HG02642 (cell line): ENCODE results near the gene CHST15.

Source experiments
- ATAC-seq: cut with Tn5 transposase; IDR thresholded peaks from one replicate; pipeline ENCODE4 v1.9.1; 2021; ENCODE audit warnings: mild to moderate bottlenecking; ENCODE audit not compliant: unreplicated experiment, poor library complexity

CHST15 gene

DNA sequence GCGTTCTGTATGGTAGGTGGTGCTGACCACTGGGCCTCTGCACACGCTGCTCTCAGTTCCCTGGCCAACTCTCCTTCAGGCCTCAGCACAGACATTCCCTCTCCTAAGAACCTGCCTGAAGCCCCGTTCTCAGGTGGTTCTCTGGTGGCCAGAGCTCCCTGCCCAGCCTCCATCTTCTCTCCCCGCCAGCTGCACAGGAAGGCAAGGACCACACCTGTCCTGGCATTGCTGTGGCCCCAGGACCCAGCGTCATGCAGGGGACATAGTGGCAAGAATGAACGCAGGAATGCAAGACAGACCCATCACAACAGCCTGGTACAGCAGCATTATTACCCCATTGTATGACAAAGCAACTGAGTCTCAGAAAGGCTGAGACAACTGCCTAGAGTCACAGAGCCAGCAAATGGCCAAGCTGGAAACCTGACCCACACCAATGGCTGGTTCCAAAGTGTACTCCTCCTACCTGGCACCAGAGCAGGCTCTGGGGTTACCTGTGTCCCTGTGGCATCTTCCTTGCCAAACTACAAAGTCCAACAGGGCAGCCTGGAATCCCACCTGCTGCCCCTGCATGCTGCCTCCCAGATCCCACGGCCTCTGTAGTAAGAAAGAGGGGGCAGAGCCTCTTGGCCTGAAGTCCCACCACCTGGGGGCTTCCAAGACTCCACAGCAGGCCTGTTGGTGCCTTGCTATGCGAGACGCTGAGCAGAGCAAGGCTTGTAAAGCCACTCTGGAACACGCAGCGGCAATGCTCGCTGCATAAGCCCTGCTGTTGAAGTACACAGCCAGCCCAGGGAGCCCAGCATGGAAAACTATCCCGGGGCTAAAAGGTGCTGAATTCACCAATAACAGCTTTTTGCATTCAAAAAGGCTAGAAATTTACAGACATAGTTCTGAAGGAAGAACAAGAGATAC is 73.3 kb downstream of the CHST15 start:
- no peak for ATAC-seq

GRCh38 chr10:124018886-124019525 is 74.4 kb downstream of the CHST15 start:
- ATAC-seq = no peak

DNA sequence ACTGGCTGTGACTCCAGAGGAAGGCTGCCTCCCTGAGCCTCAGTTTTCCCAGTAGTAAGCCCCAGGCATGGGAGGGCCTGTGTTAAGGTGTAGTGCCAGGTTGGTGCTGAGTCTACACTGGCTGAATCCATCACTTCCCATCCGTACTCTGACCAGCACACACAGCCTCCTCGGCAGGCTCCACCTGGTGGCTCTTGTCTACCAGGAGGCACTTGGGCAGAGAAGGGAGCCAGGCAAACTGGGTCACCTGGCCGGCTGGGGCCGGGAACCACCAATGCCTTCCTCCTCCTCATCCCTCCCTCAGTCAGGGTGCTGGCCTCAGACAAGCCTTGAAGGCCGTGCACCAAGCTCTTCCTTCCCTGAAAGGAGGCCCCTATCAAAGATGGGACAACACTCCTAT is 75.7 kb downstream of the CHST15 start:
- ATAC-seq = no peak

DNA sequence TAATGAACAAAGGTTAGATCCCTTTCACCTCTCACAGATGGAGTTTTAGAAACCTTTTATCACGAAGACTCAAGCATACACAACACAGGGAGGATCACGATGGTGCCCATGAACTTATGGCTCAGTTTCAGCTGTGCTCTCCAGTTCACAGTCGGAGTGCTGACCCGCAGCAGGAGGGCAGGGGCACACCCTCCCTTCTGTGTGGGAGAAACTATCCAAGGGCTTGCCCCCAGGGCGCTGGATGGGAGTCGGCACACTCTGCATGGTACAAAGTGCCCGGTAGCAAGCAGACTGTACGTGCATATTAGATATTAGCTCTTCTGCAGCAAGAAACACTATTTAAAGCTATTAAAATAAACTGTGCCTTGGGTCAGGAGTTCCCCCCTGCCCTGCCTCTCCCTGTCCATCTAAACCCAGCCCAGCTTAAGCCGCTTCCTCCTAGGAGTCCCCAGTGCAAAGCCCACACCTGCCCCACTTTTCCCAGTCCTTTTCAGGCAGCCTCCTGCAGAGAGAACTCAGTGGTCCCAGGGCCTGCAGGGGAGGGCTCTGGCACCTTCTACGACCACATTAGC is 76.5 kb downstream of the CHST15 start:
- no peak for ATAC-seq

GRCh38 chr10:124015991-124016390 is 77.4 kb downstream of the CHST15 start:
- no peak for ATAC-seq

DNA sequence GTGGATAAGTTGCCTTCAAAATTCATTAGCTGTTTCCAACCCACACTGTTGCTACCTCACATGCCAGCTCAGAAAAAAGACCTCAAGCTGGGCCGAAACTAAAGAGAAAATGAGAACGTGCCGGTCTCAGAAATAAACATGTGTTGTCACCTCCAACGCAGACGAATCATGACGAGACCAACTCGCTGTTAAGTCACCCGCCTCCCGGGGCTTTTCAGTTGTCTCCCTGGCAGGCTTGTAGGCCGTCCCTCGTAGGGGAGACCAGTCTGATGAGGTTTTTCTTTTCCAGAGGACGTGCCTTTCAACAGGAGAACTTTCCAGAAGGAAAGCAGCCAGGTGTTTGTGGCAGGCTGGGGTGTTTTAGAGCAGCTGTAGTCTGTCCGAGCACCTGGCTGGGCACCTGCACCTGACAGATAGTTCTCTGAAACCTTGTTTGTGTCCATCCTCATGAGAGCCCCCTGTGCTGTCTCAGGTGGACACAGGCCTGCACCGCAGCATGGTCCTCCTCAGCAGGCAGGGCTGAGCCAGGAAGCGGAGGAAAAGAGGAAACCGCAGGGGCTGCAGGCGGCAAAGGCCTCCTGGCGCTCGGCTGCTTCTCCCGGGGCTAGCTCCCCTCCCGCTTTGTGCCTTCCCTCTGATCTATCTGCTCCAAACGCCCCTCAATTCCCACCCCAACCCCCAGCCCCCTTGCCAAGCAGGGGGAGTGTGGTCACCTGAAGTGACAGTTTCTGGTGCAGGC is 78.8 kb downstream of the CHST15 start:
- no peak for ATAC-seq

GRCh38 chr10:124013916-124014315 is 79.5 kb downstream of the CHST15 start:
- ATAC-seq = no peak

DNA sequence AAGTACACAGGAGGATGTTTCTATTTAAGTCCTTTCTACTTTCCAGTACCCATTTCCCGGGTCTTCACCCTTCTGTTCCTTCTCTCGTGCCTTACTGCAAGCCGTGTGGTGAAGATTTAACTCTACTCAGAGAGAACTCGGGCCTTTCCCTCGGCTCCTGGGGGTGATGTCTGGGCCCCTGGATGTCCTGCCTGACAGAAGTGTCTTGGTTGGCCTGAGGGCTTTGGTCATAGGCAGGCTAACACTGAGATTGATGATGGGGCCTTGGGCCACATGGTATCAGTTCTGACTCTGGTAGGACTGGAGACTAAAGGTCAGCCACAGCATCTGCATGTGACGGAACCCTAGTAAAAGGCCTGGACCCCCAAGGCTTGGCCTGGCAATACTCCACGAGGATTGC is 80.4 kb downstream of the CHST15 start:
- ATAC-seq = no peak

DNA sequence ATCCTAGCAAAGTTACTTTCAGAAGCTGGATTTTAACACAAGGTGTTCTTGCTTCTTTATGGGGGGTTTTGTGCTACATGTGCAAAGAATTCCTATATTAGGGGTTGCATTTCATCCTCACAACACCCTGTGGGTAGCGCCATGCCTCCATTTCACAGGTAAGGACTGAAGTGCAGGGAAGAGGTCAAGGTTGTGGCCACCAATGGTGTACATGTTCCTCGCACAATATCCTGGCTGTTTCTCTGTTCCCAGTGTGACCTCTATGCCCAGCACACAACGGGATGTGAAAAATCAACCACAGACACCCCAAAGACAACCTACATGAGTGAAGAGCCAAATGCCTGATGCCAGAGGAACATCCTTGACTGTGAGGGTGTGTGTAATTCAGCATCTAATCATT is 80.8 kb downstream of the CHST15 start:
- no peak for ATAC-seq

GRCh38 chr10:124012066-124012465 is 81.3 kb downstream of the CHST15 start:
- ATAC-seq = no peak

GRCh38 chr10:124011464-124011863 is 81.9 kb downstream of the CHST15 start:
- ATAC-seq = no peak

DNA sequence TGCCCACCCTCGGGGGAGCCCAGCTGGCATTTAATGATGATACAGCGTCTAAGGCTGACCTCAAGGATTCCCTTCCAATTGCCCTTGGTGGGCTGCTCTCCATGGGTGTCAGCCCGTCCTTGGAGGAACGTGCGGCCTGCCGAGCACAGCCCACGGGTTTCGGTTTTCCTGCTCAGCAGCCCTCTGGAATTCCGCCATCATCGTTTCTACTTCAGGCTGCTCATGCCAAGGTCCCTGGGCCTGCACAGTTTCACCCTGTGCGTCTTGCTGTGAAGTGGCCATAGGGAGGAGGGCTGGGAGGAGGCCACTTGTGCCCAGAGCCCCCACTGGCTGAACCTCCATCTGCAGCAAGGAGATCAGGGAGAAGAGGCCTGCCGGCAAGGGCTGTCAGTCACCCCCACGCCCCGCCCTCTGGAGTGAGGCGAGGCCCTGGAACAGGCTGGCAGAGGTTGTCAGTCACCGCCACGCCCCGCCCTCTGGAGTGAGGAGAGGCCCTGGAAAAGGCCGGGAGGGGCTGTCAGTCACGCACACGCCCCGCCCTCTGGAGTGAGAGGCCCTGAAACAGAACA is 82.8 kb downstream of the CHST15 start:
- ATAC-seq = no peak

- no peak for ATAC-seq
Observed at GRCh38 chr10:124010024-124010423, 83.4 kb downstream of the CHST15 start.

DNA sequence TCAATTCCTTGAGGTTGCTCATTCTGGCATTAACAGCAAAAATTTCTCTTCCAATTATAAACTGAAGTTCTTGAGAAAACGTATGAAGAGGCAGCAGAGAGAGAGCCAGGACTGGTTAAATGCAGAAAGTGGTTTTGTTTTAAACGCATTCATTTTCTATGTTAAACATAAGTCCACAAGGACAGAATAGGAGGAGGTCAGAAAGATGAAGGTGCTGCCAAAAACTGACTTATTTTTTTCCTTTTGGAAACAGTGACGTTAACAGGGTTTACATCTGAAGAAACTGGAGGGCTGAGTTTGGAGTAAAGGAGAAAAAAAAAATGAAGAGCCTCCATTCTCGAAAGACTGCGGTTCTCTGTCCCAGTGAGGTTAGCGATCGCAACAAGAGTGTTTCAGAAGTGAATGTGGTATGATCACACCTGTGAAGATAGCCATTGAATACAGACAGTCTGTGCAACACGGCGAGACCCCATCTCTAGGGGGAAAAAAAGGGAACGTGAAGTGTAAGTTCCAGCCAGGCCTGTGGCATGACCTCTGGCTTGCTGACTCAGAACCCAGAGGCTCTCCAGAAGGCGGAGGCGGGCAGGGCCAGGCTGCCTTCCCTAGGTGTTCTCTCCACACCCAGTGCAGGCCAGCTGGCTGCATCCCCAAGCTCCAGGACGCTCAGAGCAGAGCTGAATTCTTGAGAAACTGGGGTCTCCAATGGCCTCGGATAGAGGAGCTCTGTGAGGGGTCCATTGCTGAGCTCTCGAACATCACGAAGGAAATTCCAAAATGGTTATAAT is 84.0 kb downstream of the CHST15 start:
- no peak for ATAC-seq

GRCh38 chr10:124008681-124009080 is 84.7 kb downstream of the CHST15 start:
- no peak for ATAC-seq

GRCh38 chr10:124008187-124008586 is 85.2 kb downstream of the CHST15 start:
- ATAC-seq = no peak

DNA sequence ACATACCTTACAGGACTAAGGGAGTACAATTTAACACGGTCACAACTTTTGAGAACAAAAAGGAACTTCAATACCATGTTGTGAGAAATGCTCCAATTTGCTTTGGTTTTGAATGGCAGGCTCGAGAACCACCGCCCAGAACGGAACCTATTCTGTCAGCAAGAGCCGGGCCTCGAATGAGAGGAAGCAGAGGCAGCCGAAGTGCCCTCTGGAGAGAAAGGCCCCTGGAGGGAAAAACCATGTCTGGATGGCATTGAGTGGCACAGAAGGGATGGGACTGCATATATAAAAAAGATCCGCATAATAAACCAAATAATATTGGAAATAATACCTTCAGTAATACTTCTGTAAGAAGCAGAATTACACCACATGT is 85.6 kb downstream of the CHST15 start:
- no peak for ATAC-seq

DNA sequence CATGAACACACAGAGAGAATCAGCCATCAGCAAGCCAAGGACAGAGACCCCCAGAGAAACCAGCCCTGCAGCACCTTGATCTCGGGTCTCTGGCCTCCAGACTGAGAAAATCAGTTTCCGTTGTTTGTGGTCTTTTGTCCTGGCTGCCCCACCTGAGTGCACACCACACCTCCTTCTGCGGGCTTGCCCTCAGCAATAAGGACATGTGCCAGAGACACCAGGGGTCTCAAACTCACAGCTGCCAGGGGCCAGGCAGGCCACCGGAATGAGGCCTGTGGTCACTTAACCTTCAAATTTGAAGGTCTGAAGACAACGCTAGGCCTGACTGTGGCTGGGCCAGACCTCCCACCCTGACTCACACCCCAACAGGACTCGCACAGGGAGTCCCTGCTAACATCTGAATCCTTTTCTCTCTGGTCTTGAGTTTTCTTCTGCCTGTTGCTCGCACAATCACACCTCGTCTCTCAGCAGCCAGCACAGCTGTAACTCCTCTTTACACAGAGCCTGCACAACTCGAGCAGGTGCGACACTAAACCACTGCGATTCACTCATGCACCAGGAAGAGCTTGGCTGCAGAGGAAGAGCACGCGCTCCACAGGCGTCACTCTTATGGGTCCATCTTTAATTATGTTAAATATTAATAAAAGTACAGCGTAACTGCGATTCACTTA is 86.2 kb downstream of the CHST15 start:
- ATAC-seq = no peak

DNA sequence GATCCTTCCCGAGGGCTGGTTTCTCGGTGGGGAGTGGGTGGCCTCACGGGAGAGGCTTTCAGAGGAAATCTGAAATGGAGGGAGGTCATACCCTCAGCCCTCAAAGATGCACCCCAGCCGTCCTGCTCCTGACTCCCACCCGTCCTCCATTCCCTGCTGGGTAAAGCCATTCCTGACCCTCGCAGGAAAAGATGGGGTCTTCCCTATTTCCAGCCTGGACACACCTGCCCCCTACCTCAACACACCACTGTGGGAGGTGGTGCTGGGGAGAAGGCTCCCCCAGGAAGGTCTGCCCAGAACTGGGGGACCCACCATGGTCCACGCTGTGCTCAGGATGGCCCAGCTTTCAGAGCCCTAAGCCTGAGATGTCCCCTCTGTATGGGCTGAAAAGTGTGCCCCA is 86.9 kb downstream of the CHST15 start:
- no peak for ATAC-seq
